ENCODE results near the gene HSPA6. TPM values are rescaled to one million over a fixed set of nuclear protein-coding genes. Genes with fewer than 3 reads are reported as not detected.
"Not testable (repeated sequence)": the region's sequence is repeated elsewhere in the genome, so short reads cannot be mapped to it uniquely, and the experiment has no call there.

HSPA6 gene
- total and polyA plus RNA-seq, 10 of the 15 experiments (the other 5 are each of a cell fraction or from before 2014, with no cell fraction given) = 0.05 to 8.8 (median 0.66) TPM

DNA sequence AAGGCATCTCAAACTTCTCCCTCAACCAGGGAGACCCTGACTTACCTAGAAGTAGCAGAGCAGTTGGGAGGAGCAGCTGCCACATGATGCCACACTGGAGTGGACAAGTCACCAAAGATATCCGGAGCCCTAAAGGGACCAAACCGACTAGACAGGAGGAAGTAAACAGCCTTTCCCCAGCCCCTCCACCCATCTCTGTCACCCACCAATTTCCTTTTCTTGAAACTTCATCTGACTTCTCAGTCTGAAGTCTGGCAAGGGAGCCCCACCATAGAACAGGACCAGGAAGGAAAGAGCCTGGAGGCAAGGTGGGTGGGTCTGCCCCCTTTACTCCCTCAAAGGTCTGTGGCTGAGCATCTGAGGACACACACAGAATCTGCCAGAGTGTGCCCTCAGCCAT lies 25.3 kb downstream of the HSPA6 start, which contains the start of gene FCGR3A:
TSS of gene FCGR3A (minus strand) at position 167 of the 400 bp plus-strand sequence. CDS start at position 85, 82 bp downstream.
- H3K4me2 ChIP-seq (ENCODE audit: control insufficient read depth, insufficient read depth) = no peak within 1 kb of the TSS
- TF ChIP-seq RAD21 (IDR thresholded peaks at IDR 0.05; ENCODE audit: insufficient read depth, low read depth, low read length) (no peak), SPI1 (IDR thresholded peaks at IDR 0.05; ENCODE audit: borderline replicate concordance, insufficient read depth, low read depth, low read length) (no peak), JUNB (IDR thresholded peaks at IDR 0.05) (no peak), ASH2L (IDR thresholded peaks at IDR 0.05; ENCODE audit: borderline replicate concordance, low read depth) (no peak), ATF7 (IDR thresholded peaks at IDR 0.05; ENCODE audit: low read depth) (no peak), EGR1 (IDR thresholded peaks at IDR 0.05; ENCODE audit: borderline replicate concordance in 1 of 2, low read depth in 2 of 2, low read length in 2 of 2) (no peak), BMI1 (IDR thresholded peaks at IDR 0.05; ENCODE audit: borderline replicate concordance) (no peak), MTA3 (IDR thresholded peaks at IDR 0.05; ENCODE audit: borderline replicate concordance, low read length) (no peak), SMARCA5 (IDR thresholded peaks at IDR 0.05) (no peak), LARP7 (IDR thresholded peaks at IDR 0.05) (no peak), FOS (IDR thresholded peaks at IDR 0.05; ENCODE audit: borderline replicate concordance, extremely low read depth, insufficient read length) (no peak)
- in situ Hi-C loops (cut with MboI) = no loop called here
- no peak within 1 kb of the TSS for H2AFZ ChIP-seq (ENCODE audit: control insufficient read depth, low read depth, low read length)
- no peaks in the 10 kb centered on the region for H3K4me1 ChIP-seq (ENCODE audit: control insufficient read depth, insufficient read depth, low read length)
- FAIRE-seq (no peak), DNase-seq (ENCODE audit: low read depth, low spot score) (no peak), ATAC-seq (no peak)
- H3K27ac ChIP-seq (ENCODE audit: control insufficient read depth, insufficient read depth) = no peak within 1 kb of the TSS
- no peaks in the 10 kb centered on the region for H3K36me3 ChIP-seq (ENCODE audit: control insufficient read depth in 2 of 2, insufficient read depth in 2 of 2, low read length in 1 of 2)
- no peaks in the 10 kb centered on the region for H3K27me3 ChIP-seq (replicated peaks in 1 of 2; ENCODE audit: control insufficient read depth in 2 of 2, insufficient read depth in 2 of 2, low read length in 1 of 2)
- H4K20me1 ChIP-seq (ENCODE audit: control insufficient read depth, insufficient read depth) = no peaks in the 10 kb centered on the region
- no peak within 1 kb of the TSS for H3K4me3 ChIP-seq
- H3K9me3 ChIP-seq (replicated peaks; ENCODE audit: control insufficient read depth, insufficient read depth, low read length) = no peaks in the 10 kb centered on the region
- ChIA-PET RAD21 (ENCODE audit: unreplicated experiment) (no interaction called here), CTCF (no interaction called here), SMC1A (ENCODE audit: uncharacterized antibody, unreplicated experiment) (interaction anchor here (1.1 kb wide), 1 partner anchor 10 kb away, joined by 3 read pairs; no protein-coding TSS in a partner anchor), POLR2A (no interaction called here)
- H3K9ac ChIP-seq (ENCODE audit: control insufficient read depth, insufficient read depth, low read length) = no peak within 1 kb of the TSS
- H3K79me2 ChIP-seq (ENCODE audit: control insufficient read depth, insufficient read depth, low read length) = no peaks in the 10 kb centered on the region
- BruUV-seq (replicated peaks) = no TSS peak
- intact Hi-C loops (cut with micrococcal nuclease; ENCODE audit: unreplicated experiment) = loop anchor here (10.0 kb wide), 1 partner anchor 195 kb away; the partner anchor contains the start of gene DUSP12
- 37% methylated on average over 2 of the region's 2 CpGs for WGBS (ENCODE audit: insufficient coverage, insufficient replicate concordance, low lambda C conversion rate, missing lambda C conversion rate)

DNA sequence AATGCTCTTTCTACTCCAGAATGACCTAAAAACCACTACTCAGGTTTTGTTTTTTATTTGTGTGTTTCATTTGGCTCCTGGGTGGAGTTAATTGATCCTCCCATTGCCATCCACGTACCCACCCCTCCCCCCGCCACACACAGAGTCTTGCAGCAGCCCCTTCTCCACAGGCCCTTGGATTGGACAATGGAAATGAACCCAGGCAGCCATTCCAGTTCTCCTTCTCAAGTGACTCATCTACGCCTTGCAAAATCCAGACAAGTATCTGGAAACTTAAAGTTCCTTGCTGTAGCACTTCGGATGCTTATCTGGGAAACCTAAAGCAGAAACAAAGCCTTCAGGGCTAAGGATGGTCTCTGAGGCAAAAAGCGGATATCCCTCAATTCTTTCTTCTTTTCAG lies 26.6 kb downstream of the HSPA6 start:
- H3K4me1 ChIP-seq (ENCODE audit: control insufficient read depth, insufficient read depth, low read length); ATAC-seq; in situ Hi-C loops (cut with MboI); DNase-seq (ENCODE audit: low read depth, low spot score); H4K20me1 ChIP-seq (ENCODE audit: control insufficient read depth, insufficient read depth); H3K27ac ChIP-seq (ENCODE audit: control insufficient read depth, insufficient read depth); POLR2A ChIA-PET; BruUV-seq (replicated peaks); intact Hi-C loops (cut with micrococcal nuclease; ENCODE audit: unreplicated experiment); CTCF ChIA-PET; H3K4me3 ChIP-seq; H3K27me3 ChIP-seq (replicated peaks in 1 of 2; ENCODE audit: control insufficient read depth in 2 of 2, insufficient read depth in 2 of 2, low read length in 1 of 2); H3K9me3 ChIP-seq (replicated peaks; ENCODE audit: control insufficient read depth, insufficient read depth, low read length); H3K36me3 ChIP-seq (ENCODE audit: control insufficient read depth in 2 of 2, insufficient read depth in 2 of 2, low read length in 1 of 2); H2AFZ ChIP-seq (ENCODE audit: control insufficient read depth, low read depth, low read length); FAIRE-seq; H3K4me2 ChIP-seq (ENCODE audit: control insufficient read depth, insufficient read depth); H3K79me2 ChIP-seq (ENCODE audit: control insufficient read depth, insufficient read depth, low read length); SMC1A ChIA-PET (ENCODE audit: uncharacterized antibody, unreplicated experiment); RAD21 ChIA-PET (ENCODE audit: unreplicated experiment); H3K9ac ChIP-seq (ENCODE audit: control insufficient read depth, insufficient read depth, low read length): not testable (repeated sequence)
- WGBS (ENCODE audit: insufficient coverage, insufficient replicate concordance, low lambda C conversion rate, missing lambda C conversion rate) = 50% methylated on average over 5 of the region's 5 CpGs

DNA sequence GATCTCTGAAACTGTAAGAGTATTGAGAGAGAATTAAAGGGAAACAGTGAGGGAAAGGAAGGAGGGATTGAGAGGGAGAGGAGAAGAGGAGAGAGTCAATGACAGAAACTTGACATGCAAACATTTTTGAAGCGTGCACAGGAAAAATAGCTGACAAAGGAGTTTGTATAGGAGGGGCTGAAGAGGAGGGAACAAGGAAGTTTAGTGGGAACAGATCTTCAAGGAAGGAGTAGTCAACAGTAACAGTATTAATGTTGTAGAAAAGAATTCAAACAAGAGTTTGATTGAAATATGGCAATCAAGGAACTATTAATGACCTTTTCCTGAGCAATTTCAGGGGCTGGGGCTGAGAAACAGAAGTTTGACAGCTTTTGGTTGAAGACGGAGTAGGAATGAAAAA lies 29.3 kb downstream of the HSPA6 start:
- SMC1A ChIA-PET (ENCODE audit: uncharacterized antibody, unreplicated experiment); H3K4me1 ChIP-seq (ENCODE audit: control insufficient read depth, insufficient read depth, low read length); H3K36me3 ChIP-seq (ENCODE audit: control insufficient read depth in 2 of 2, insufficient read depth in 2 of 2, low read length in 1 of 2); H2AFZ ChIP-seq (ENCODE audit: control insufficient read depth, low read depth, low read length); RAD21 ChIA-PET (ENCODE audit: unreplicated experiment); DNase-seq (ENCODE audit: low read depth, low spot score); H3K27me3 ChIP-seq (replicated peaks in 1 of 2; ENCODE audit: control insufficient read depth in 2 of 2, insufficient read depth in 2 of 2, low read length in 1 of 2); POLR2A ChIA-PET; H3K4me2 ChIP-seq (ENCODE audit: control insufficient read depth, insufficient read depth); H3K79me2 ChIP-seq (ENCODE audit: control insufficient read depth, insufficient read depth, low read length); in situ Hi-C loops (cut with MboI); H3K9me3 ChIP-seq (replicated peaks; ENCODE audit: control insufficient read depth, insufficient read depth, low read length); H3K9ac ChIP-seq (ENCODE audit: control insufficient read depth, insufficient read depth, low read length); BruUV-seq (replicated peaks); CTCF ChIA-PET; H4K20me1 ChIP-seq (ENCODE audit: control insufficient read depth, insufficient read depth); H3K4me3 ChIP-seq; ATAC-seq; FAIRE-seq; H3K27ac ChIP-seq (ENCODE audit: control insufficient read depth, insufficient read depth); intact Hi-C loops (cut with micrococcal nuclease; ENCODE audit: unreplicated experiment): not testable (repeated sequence)
- 100% methylated on average over 1 of the region's 2 CpGs for WGBS (ENCODE audit: insufficient coverage, insufficient replicate concordance, low lambda C conversion rate, missing lambda C conversion rate)

All from GM12878 (cell line).